K562 (cell line): ENCODE results near the gene MARK3. TPM values are rescaled to one million over a fixed set of nuclear protein-coding genes. Genes with fewer than 3 reads are reported as not detected.

ENCODE experiments used
- ATAC-seq: fragments of 200-7000 bp; cut with Tn5 transposase; 3 replicates; pipeline ENCODE4 v1.9.1; 2020; ENCODE audit warnings: moderate library complexity
- BruUV-seq: library from RNA; stranded (reverse); fragments of 400-500 nt; replicated peaks from 2 replicates; lab custom pipeline; 2021; lab: Mats Ljungman, UMichigan
- CTCF ChIA-PET: fragments of 300-600 bp; formaldehyde crosslinking; extraction: SDS; loops from one replicate; lab custom pipeline; 2021; ENCODE audit warnings: low intra/inter-chr PET ratio; lab: Yijun Ruan, JAX
- POLR2A ChIA-PET: fragments of 300-600, 350-650 bp; sonication (Branson Sonifier 250); formaldehyde crosslinking; extraction: SDS; loops from one replicate; lab custom pipeline; 2021; ENCODE audit warnings: antibody characterized with exemption, inconsistent platforms; lab: Yijun Ruan, JAX
- DNase-seq, 4 experiments: peaks; one replicate each; pipeline versions ENCODE4 v3.0.0 to v3.0.0-alpha.2; 2011 to 2018; ENCODE audit warnings: low spot score in 3 of 4, mixed read lengths in 3 of 4; ENCODE audit errors: extremely low read depth in 1 of 4
- FAIRE-seq: peaks from 2 replicates; lab custom pipeline; 2011; peaks lifted over from hg19 to GRCh38; lab: Jason Lieb, UNC
- H2AFZ ChIP-seq: 2 replicates; pipeline ENCODE4 v1.6.0; 2011; ENCODE audit warnings: low read depth, low read length, control low read depth, inconsistent platforms
- H3K27ac ChIP-seq: fragments of 200-600 bp; 3 replicates; pipeline ENCODE4 v1.8.0; 2011; ENCODE audit warnings: low read depth, mild to moderate bottlenecking, control low read depth, inconsistent platforms, low read length, moderate library complexity, mixed read lengths; ENCODE audit errors: extremely low read depth
- H3K27me3 ChIP-seq, 2 experiments: fragments of 300-600 bp in 1 of 2; 2 replicates in 1 of 2; 3 replicates in 1 of 2; pipeline versions ENCODE4 v1.6.0 to v1.8.0; 2011; ENCODE audit warnings: inconsistent platforms in 2 of 2, low read length in 2 of 2, mild to moderate bottlenecking in 1 of 2, mixed read lengths in 1 of 2, moderate library complexity in 1 of 2; ENCODE audit not compliant: control insufficient read depth in 2 of 2, insufficient read depth in 2 of 2
- H3K36me3 ChIP-seq: fragments of 300-600 bp; 3 replicates; pipeline ENCODE4 v1.8.0; 2011; ENCODE audit warnings: mild to moderate bottlenecking, low read length, inconsistent platforms; ENCODE audit not compliant: control insufficient read depth, insufficient read depth
- H3K4me1 ChIP-seq, 2 experiments: fragments of 200-600 bp in 1 of 2; replicated peaks in 1 of 2; 2 replicates in 1 of 2; 3 replicates in 1 of 2; pipeline versions ENCODE4 v1.5.1 to v1.8.0; 2011; ENCODE audit warnings: inconsistent platforms in 2 of 2, low read length in 2 of 2, mild to moderate bottlenecking in 1 of 2, mixed read lengths in 1 of 2, moderate library complexity in 1 of 2; ENCODE audit not compliant: control insufficient read depth in 2 of 2, insufficient read depth in 2 of 2
- H3K4me2 ChIP-seq: 2 replicates; pipeline ENCODE4 v1.6.1; 2011; ENCODE audit warnings: low read length, control low read depth, inconsistent platforms, mixed read lengths; ENCODE audit not compliant: insufficient read depth
- H3K4me3 ChIP-seq: fragments of 200-600 bp; sonication (generic), shearing (Covaris generic); 2 replicates; pipeline ENCODE4 v1.5.1; 2016; ENCODE audit warnings: control low read depth, inconsistent platforms
- H3K79me2 ChIP-seq: fragments of 200-600 bp; 3 replicates; pipeline ENCODE4 v1.8.0; 2011; ENCODE audit warnings: low read length, inconsistent platforms; ENCODE audit not compliant: control insufficient read depth, insufficient read depth
- H3K9ac ChIP-seq, 2 experiments: 2 replicates each; pipeline versions ENCODE4 v1.6.0 to v1.6.1; 2011; ENCODE audit warnings: low read depth in 2 of 2, low read length in 2 of 2, control low read depth in 1 of 2, inconsistent platforms in 1 of 2, mild to moderate bottlenecking in 1 of 2, mixed read lengths in 1 of 2; ENCODE audit not compliant: insufficient read depth in 1 of 2
- H3K9me1 ChIP-seq: one replicate; pipeline ENCODE4 v1.6.0; 2011; ENCODE audit warnings: inconsistent platforms, mild to moderate bottlenecking, low read length, moderate library complexity; ENCODE audit not compliant: control insufficient read depth, insufficient read depth
- H3K9me3 ChIP-seq: replicated peaks from 2 replicates; pipeline ENCODE4 v1.5.1; 2011; ENCODE audit warnings: low read depth, low read length, inconsistent platforms; ENCODE audit not compliant: control insufficient read depth, insufficient read depth
- H4K20me1 ChIP-seq: replicated peaks from 2 replicates; pipeline ENCODE4 v1.6.1; 2011; ENCODE audit warnings: low read length, inconsistent platforms, mixed read lengths; ENCODE audit not compliant: control insufficient read depth, insufficient read depth
- POLR2G ChIP-seq: fragments of 200-400 bp; formaldehyde crosslinking; IDR thresholded peaks from 2 replicates; pipeline ENCODE4 v1.6.1; 2017; ENCODE audit warnings: low read depth, mild to moderate bottlenecking, antibody characterized with exemption, low read length, moderate library complexity
- TCF7 ChIP-seq: sonication (generic); IDR thresholded peaks from 2 replicates; pipeline ENCODE4 v1.6.1; 2016; ENCODE audit warnings: antibody characterized with exemption, borderline replicate concordance
- WGBS: fragments of 100-300 bp; shearing (Covaris generic); methylation state at CpG from one replicate; pipeline ENCODE4 v1.1.6; 2016; ENCODE audit warnings: low coverage, mixed read lengths; ENCODE audit not compliant: insufficient coverage; ENCODE audit errors: missing lambda C conversion rate; 5-methylcytosine and 5-hydroxymethylcytosine counted together
- in situ Hi-C: fragments of 300-500 bp; cut with MboI; formaldehyde crosslinking; loops from 4 replicates; pipeline ENCODE4 v1.15.0; 2018; ENCODE audit warnings: inconsistent platforms, mixed read lengths
- intact Hi-C: fragments of 100-400 bp; cut with micrococcal nuclease; formaldehyde crosslinking; loops from 2 replicates; pipeline ENCODE4 v1.14.2; 2022
- polyA plus RNA-seq, 8 experiments: library from polyadenylated mRNA; depleted of rRNA in 4 of 8; stranded (reverse) in 5 of 8; unstranded in 3 of 8; fragments of >200 nt; fragmentation: Nextera tagmentation in 2 of 8; fragmentation: Illumina TruSeq in 1 of 8; extraction: Ambion mirVana in 2 of 8; extraction: Trizol in 1 of 8; gene quantifications; 2 replicates each; pipeline versions ENCODE4 v1.2.1 to v1.2.3, GENCODE V29; 2011 to 2014; ENCODE audit warnings: inconsistent platforms in 1 of 8, missing spikeins in 1 of 8
- total RNA-seq, 7 experiments: library from RNA; depleted of rRNA in 6 of 7; stranded (reverse); fragments of >200 nt in 6 of 7; fragmentation: Illumina TruSeq in 2 of 7; extraction: Trizol in 2 of 7; gene quantifications; 2 replicates each; pipeline versions ENCODE4 v1.2.1 to v1.2.3, GENCODE V29; 2011 to 2021; ENCODE audit warnings: low replicate concordance in 1 of 7
- TF ChIP-seq, protein P1 (sequence below): sonication (generic); formaldehyde crosslinking; IDR thresholded peaks from 2 replicates; pipeline ENCODE4 v1.9.0; 2022; ENCODE audit warnings: mild to moderate bottlenecking, missing genetic modification reagents
- TF ChIP-seq, protein P2 (sequence below), 3 experiments: fragments of 200-800 bp in 1 of 3; sonication (Bioruptor generic) in 1 of 3; sonication (generic) in 1 of 3; formaldehyde crosslinking in 1 of 3; IDR thresholded peaks; 2 replicates each; pipeline versions ENCODE4 v1.6.1 to v1.8.0; 2016 to 2022; ENCODE audit warnings: mild to moderate bottlenecking in 2 of 3, missing compliant biosample characterization in 2 of 3, missing genetic modification characterization in 2 of 3, missing genetic modification reagents in 1 of 3

MARK3 gene
- total and polyA plus RNA-seq, 9 of the 15 experiments (the other 6 are each of a cell fraction or from before 2014, with no cell fraction given): 10.1 to 68.7 (median 56.3) TPM

DNA sequence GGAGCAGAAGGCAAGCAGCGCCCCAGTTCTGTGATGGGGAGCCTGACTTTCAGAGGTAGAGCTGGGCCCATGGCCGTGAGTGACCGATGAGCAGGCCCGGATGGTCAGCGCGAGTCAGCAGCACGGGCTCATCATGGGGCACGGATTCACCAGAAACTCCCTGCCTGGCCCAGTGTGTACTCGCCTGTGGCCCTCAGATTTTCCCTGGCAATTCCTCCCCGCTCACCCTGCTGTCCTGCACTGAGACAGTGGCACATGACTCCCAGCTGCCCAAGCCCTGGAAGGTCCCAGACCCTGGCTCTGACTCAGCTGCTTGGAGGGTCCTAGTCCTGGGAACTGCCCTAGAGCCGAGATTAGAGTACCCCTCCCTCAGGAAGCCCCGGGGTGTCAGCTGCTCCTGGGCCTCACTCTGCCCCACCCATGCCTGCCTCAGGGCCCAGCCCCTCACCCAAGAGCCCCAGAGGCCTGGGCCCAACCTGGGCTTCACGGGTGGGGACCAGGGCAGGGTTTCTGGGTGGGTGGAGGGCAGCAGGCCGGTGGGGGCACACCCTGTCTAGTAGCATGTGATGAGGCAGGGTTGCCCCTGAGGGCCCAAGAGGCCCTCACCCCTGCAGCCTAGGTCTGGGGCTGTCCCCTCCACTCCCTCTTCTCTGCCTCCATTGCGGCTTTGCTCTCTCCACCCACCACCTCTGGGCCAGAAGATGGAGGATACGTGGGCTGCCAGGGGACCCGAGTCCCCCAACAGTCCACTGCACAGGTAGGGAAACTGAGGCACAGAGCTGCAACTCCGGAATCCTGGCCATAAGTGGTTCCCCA is 152.2 kb downstream of the MARK3 start:
- DNase-seq: no peak
- ChIA-PET POLR2A (interaction anchor here (0.6 to 2.0 kb wide), 7 partner anchors 8 to 200 kb away, joined by 3 to 7 read pairs (median 3); partner anchors contain the start of gene TRMT61A), CTCF (no interaction called here)
- H4K20me1 ChIP-seq: no peaks in the 10 kb centered on the region
- WGBS: 66% methylated on average over 6 of the region's 18 CpGs
- H3K9me3 ChIP-seq: no peaks in the 10 kb centered on the region
- H3K4me1 ChIP-seq: peaks cover 0 to 82% of the 10 kb centered on the region in 2 experiments; a peak in 2 of 5 replicates
- H3K36me3 ChIP-seq: peaks cover 34% of the 10 kb centered on the region; the same call in 1 of the 3 replicates
- no peaks in the 10 kb centered on the region for H3K79me2 ChIP-seq
- no TSS peak for BruUV-seq
- in situ Hi-C loops: loop anchor here (10.0 kb wide), 1 partner anchor 453 kb away; the partner anchor contains the start of gene LBHD2
- TF ChIP-seq, protein P1, sequence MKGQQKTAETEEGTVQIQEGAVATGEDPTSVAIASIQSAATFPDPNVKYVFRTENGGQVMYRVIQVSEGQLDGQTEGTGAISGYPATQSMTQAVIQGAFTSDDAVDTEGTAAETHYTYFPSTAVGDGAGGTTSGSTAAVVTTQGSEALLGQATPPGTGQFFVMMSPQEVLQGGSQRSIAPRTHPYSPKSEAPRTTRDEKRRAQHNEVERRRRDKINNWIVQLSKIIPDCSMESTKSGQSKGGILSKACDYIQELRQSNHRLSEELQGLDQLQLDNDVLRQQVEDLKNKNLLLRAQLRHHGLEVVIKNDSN (CRISPR knock-in tag): no peak
- TF ChIP-seq, protein P2, sequence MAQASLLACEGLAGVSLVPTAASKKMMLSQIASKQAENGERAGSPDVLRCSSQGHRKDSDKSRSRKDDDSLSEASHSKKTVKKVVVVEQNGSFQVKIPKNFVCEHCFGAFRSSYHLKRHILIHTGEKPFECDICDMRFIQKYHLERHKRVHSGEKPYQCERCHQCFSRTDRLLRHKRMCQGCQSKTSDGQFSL (CRISPR knock-in tag; IDR thresholded peaks at IDR 0.05): 0 out of 2 replicates have a peak, but pooled peaks have one; percentile 28
- TF ChIP-seq, protein P2 (tag; IDR thresholded peaks at IDR 0.05): no peak
- TF ChIP-seq TCF7 (no peak), POLR2G (peak; percentile 26; the same call in 1 of the 2 replicates)
- TF ChIP-seq, all 486 proteins: peak for 2
- no peak overlapping the region for H3K27ac ChIP-seq
- no peak overlapping the region for H3K4me3 ChIP-seq
- ATAC-seq (no peak), FAIRE-seq (no peak)
- intact Hi-C loops: no loop called here
- no peak overlapping the region for H3K4me2 ChIP-seq
- no peak overlapping the region for H3K9ac ChIP-seq
- no peaks in the 10 kb centered on the region for H3K27me3 ChIP-seq
- H3K9me1 ChIP-seq: no peaks in the 10 kb centered on the region
- no peak overlapping the region for H2AFZ ChIP-seq
